ENCODE results near the gene LRRC59.

GRCh38 chr17:50412188-50412732 lies 14.9 kb upstream of the LRRC59 start:
- no peak for TF ChIP-seq CTCF (IDR thresholded peaks at IDR 0.05; ENCODE audit: insufficient read depth, low read depth, low read length)
- no peak for TF ChIP-seq EZH2 (IDR thresholded peaks at IDR 0.05; ENCODE audit: insufficient read depth, low read length)
